ENCODE results near the gene TYMP.

Gene TYMP

DNA sequence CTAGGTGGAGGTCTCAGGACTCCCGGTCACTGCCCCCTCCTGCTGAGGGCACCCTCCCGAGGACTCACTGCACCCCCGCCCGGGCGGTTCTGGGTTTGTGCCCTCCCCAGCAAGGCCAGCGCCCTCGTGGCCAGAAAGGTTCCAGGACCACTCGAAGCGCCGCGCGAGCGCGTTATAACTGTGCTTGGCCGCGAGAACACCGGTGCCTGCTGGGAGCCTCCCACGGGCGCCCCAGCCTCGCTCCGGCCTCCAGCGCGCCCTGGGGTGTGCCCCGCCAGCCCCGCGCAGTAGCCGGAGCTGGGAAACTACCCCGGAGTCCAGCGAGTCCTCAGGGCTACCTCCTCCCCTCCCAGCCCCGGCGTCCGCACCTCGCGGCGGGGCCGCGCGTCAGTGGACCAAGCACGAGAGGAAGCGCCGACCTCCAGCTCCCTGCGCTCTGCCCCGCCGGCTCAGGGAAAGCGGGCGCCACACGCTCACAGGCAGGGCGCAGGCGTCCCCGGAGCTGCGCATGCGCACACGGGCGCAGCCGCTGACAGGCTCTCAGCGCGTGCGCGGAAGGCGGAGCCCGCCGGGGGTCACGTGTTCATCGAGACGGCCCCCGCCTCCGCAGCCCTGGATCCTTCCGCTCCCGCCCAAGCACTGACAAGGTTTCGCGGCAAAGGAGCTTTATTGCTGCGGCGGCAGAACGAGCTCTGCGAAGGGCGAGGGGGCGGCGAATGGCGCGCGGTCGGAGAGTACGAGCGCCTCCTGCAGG lies 4.5 kb downstream of the TYMP start, which contains the start of gene SCO2 (continued):
- TF ChIP-seq ZNF639 (tag by site-specific recombination; IDR thresholded peaks at IDR 0.05) (no peak; the same call in 1 of the 2 replicates), ZNF112 (tag by site-specific recombination; IDR thresholded peaks at IDR 0.05) (no peak), ZNF292 (tag by site-specific recombination; IDR thresholded peaks at IDR 0.05; ENCODE audit: borderline replicate concordance, low read depth) (no peak), ZNF544 (tag by site-specific recombination; IDR thresholded peaks at IDR 0.05) (no peak)

- POLR2A ChIA-PET, result interaction anchor here (0.9 to 5.3 kb wide), 16 partner anchors 8 to 277 kb away, joined by 3 to 189 read pairs (median 8); partner anchors contain the start of genes CHKB, KLHDC7B, LMF2 and NCAPH2
- H3K4me1 ChIP-seq (ENCODE audit: control insufficient read depth, insufficient read depth, low read length), result no peaks in the 10 kb centered on the region; the same call in 1 of the 2 replicates
- peak overlapping the region; percentile 90 for H3K27ac ChIP-seq (ENCODE audit: extremely low read depth, low read depth, low read length)
- H3K36me3 ChIP-seq (ENCODE audit: control insufficient read depth in 2 of 2, insufficient read depth in 1 of 2, low read length in 2 of 2), result peaks cover 0 to 43% of the 10 kb centered on the region in 2 experiments; a peak in 2 of 3 replicates
- CTCF ChIA-PET, result interaction anchor here (1.1 to 2.7 kb wide), 5 partner anchors 10 to 40 kb away, joined by 6 to 37 read pairs (median 17); partner anchors contain the start of genes LMF2, NCAPH2 and SYCE3
- H3K4me3 ChIP-seq (ENCODE audit: low read depth, low read length), result peak overlapping the region; percentile 79
- TF ChIP-seq ZNF341 (tag by site-specific recombination; IDR thresholded peaks at IDR 0.05; ENCODE audit: low read depth) (peak; percentile 32; the same call in 1 of the 2 replicates), HOXD13 (CRISPR knock-in tag; IDR thresholded peaks at IDR 0.05; ENCODE audit: borderline replicate concordance) (peak; percentile 4; the same call in 1 of the 2 replicates), ZEB2 (tag by site-specific recombination; IDR thresholded peaks at IDR 0.05) (0 out of 2 replicates have a peak, but pooled peaks have one; percentile 6), GLIS1 (tag by site-specific recombination; IDR thresholded peaks at IDR 0.05) (no peak), ZBTB17 (tag by site-specific recombination; IDR thresholded peaks at IDR 0.05) (peak; percentile 6; the same call in 1 of the 2 replicates), ZNF548 (tag by site-specific recombination; IDR thresholded peaks at IDR 0.05) (peak; percentile 87), HOXC10 (CRISPR knock-in tag; IDR thresholded peaks at IDR 0.05) (peak; percentile 61; the same call in 1 of the 2 replicates), ZNF48 (tag by site-specific recombination; IDR thresholded peaks at IDR 0.05) (no peak)
- no peaks in the 10 kb centered on the region for H3K9me3 ChIP-seq (ENCODE audit: control insufficient read depth, insufficient read depth, low read depth, low read length)
Measured at GRCh38 chr22:50524676-50525103, 5.1 kb downstream of the TYMP start.

DNA sequence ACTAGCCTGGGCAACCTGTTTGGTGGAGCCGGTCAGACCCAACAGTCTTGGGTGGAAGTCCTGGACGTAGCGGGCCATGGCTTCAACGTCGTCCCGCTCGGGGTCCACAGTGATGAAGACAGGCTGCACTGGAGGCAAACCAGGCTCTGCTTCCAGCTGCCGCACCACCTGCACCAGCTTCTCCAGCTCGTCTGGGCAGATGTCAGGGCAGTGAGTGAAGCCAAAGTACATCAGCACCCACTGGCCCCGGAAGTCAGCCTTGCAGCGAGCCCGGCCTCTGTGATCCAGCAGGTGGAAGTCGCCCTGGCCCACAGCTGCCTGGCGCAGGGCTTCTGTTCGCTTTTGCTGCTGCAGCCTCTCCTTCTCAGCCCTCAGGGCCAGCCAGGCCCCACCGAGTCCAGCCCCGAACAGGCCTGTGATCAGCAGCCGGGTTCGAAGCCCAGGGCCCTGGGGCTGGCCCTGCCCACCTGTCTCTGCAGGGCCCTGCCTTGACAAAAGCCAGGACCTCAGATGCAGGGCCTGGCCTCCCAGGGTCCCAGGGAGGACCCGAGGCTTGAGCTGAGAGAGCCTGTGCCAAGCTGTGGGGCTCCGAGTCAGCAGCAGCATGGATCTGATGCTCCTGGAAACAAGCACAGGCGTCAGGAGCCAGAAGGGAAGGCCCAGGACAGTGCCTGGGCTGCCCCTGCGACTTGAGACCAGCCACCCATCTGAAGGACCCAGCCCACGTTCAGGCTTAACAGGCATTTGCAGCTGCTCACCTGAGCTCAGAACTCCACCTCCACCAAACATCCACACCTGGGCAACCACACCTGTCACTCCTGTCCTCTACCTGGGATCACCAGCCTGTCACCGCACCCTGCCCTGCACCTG lies 5.8 kb downstream of the TYMP start:
- Histone ChIP-seq H3K4me3 (ENCODE audit: low read depth, low read length) (peak overlapping the region; percentile 79), H3K4me1 (ENCODE audit: control insufficient read depth, insufficient read depth, low read length) (no peaks in the 10 kb centered on the region; the same call in 1 of the 2 replicates), H3K9me3 (ENCODE audit: control insufficient read depth, insufficient read depth, low read depth, low read length) (no peaks in the 10 kb centered on the region), H3K27ac (ENCODE audit: extremely low read depth, low read depth, low read length) (peak overlapping the region; percentile 90; the same call in 1 of the 2 replicates), H3K36me3 (ENCODE audit: control insufficient read depth in 2 of 2, insufficient read depth in 1 of 2, low read length in 2 of 2) (peaks cover 0 to 49% of the 10 kb centered on the region in 2 experiments; a peak in 2 of 3 replicates)
- POLR2A ChIA-PET, result interaction anchor here (0.9 to 5.3 kb wide), 11 partner anchors 9 to 276 kb away, joined by 3 to 189 read pairs (median 19); partner anchors contain the start of genes CHKB, LMF2, NCAPH2 and SYCE3
- CTCF ChIA-PET, result interaction anchor here (2.1 to 2.7 kb wide), 4 partner anchors 9 to 41 kb away, joined by 13 to 37 read pairs (median 24); partner anchors contain the start of genes LMF2, NCAPH2 and SYCE3
- TF ChIP-seq ZNF629 (tag by site-specific recombination; IDR thresholded peaks at IDR 0.05), result no peak
- no peak for TF ChIP-seq ZNF391 (tag by site-specific recombination; IDR thresholded peaks at IDR 0.05; ENCODE audit: borderline replicate concordance, low read depth)
- no peak for TF ChIP-seq GFI1B (tag by site-specific recombination; IDR thresholded peaks at IDR 0.05)
- TF ChIP-seq ZNF114 (tag by site-specific recombination; IDR thresholded peaks at IDR 0.05), result no peak
- no peak for TF ChIP-seq MZF1 (tag by site-specific recombination; IDR thresholded peaks at IDR 0.05; ENCODE audit: borderline replicate concordance)
- no peak for TF ChIP-seq ZNF610 (tag by site-specific recombination; IDR thresholded peaks at IDR 0.05; ENCODE audit: borderline replicate concordance)
- no peak for TF ChIP-seq ZNF561 (tag by site-specific recombination; IDR thresholded peaks at IDR 0.05; ENCODE audit: borderline replicate concordance)
- TF ChIP-seq, protein P1, sequence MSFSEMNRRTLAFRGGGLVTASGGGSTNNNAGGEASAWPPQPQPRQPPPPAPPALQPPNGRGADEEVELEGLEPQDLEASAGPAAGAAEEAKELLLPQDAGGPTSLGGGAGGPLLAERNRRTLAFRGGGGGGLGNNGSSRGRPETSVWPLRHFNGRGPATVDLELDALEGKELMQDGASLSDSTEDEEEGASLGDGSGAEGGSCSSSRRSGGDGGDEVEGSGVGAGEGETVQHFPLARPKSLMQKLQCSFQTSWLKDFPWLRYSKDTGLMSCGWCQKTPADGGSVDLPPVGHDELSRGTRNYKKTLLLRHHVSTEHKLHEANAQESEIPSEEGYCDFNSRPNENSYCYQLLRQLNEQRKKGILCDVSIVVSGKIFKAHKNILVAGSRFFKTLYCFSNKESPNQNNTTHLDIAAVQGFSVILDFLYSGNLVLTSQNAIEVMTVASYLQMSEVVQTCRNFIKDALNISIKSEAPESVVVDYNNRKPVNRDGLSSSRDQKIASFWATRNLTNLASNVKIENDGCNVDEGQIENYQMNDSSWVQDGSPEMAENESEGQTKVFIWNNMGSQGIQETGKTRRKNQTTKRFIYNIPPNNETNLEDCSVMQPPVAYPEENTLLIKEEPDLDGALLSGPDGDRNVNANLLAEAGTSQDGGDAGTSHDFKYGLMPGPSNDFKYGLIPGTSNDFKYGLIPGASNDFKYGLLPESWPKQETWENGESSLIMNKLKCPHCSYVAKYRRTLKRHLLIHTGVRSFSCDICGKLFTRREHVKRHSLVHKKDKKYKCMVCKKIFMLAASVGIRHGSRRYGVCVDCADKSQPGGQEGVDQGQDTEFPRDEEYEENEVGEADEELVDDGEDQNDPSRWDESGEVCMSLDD (tag by site-specific recombination; IDR thresholded peaks at IDR 0.05), result no peak
- TF ChIP-seq OSR2 (tag by site-specific recombination; IDR thresholded peaks at IDR 0.05), result no peak
- no peak for TF ChIP-seq ZNF692 (tag by site-specific recombination; IDR thresholded peaks at IDR 0.05)
- TF ChIP-seq ZNF623 (tag by site-specific recombination; IDR thresholded peaks at IDR 0.05), result no peak
